ENCODE data around the gene MLLT6. TPM values are rescaled to one million over a fixed set of nuclear protein-coding genes. Genes with fewer than 3 reads are reported as not detected.

The MLLT6 gene
- total and polyA plus RNA-seq, 2 of the 13 experiments (the other 11 are each of a cell fraction or from before 2014, with no cell fraction given) = 50.7 to 69.5 TPM

GRCh38 chr17:38752308-38753070 is 47.4 kb downstream of the MLLT6 start, which contains the start of gene PSMB3 (continued):
- peak; percentile 81 for TF ChIP-seq ZFY (CRISPR knock-in tag; IDR thresholded peaks at IDR 0.05)
- TF ChIP-seq SRY (CRISPR knock-in tag; IDR thresholded peaks at IDR 0.05) = peak; percentile 26
- TF ChIP-seq ARID2 (CRISPR knock-in tag; IDR thresholded peaks at IDR 0.05; ENCODE audit: borderline replicate concordance) = peak; percentile 89; the same call in 1 of the 2 replicates
- TF ChIP-seq ZNF782 (CRISPR knock-in tag; IDR thresholded peaks at IDR 0.05; ENCODE audit: borderline replicate concordance) = no peak; the same call in 1 of the 2 replicates
- TF ChIP-seq ZBTB25 (CRISPR knock-in tag; IDR thresholded peaks at IDR 0.05) = peak; percentile 97
- no peak for TF ChIP-seq PTBP1 (IDR thresholded peaks at IDR 0.05; ENCODE audit: low read depth, low read length, poor library complexity, severe bottlenecking)
- peak; percentile 75 for TF ChIP-seq SIX4 (CRISPR knock-in tag; IDR thresholded peaks at IDR 0.05)
- no peak for TF ChIP-seq SMAD1 (CRISPR knock-in tag; IDR thresholded peaks at IDR 0.05; ENCODE audit: borderline replicate concordance, low read depth)
- TF ChIP-seq PRDM10 (CRISPR knock-in tag; IDR thresholded peaks at IDR 0.05; ENCODE audit: low read depth) = peak; percentile 87; the same call in 1 of the 2 replicates
- peak; percentile 82 for TF ChIP-seq ZFP91 (CRISPR knock-in tag; IDR thresholded peaks at IDR 0.05; ENCODE audit: borderline replicate concordance)
- TF ChIP-seq ZNF282 (IDR thresholded peaks at IDR 0.05; ENCODE audit: partially characterized antibody) = no peak
- TF ChIP-seq USF2 (IDR thresholded peaks at IDR 0.05; ENCODE audit: low read depth, low read length) = peak; percentile 84
- peak; percentile 87; the same call in 1 of the 2 replicates for TF ChIP-seq USF2 (CRISPR knock-in tag; IDR thresholded peaks at IDR 0.05; ENCODE audit: borderline replicate concordance)
- TF ChIP-seq SNAI1 (CRISPR knock-in tag; IDR thresholded peaks at IDR 0.05; ENCODE audit: borderline replicate concordance) = peak; percentile 76; the same call in 1 of the 2 replicates
- peak; percentile 69; the same call in 1 of the 2 replicates for TF ChIP-seq MEF2D (CRISPR knock-in tag; IDR thresholded peaks at IDR 0.05)
- TF ChIP-seq FOXP4 (CRISPR knock-in tag; IDR thresholded peaks at IDR 0.05) = peak; percentile 12
- TF ChIP-seq KAT2B (IDR thresholded peaks at IDR 0.05; ENCODE audit: borderline replicate concordance, low read depth, low read length) = no peak
- no peak for TF ChIP-seq ZNF24 (IDR thresholded peaks at IDR 0.05)

Measured in HepG2 (cell line).